Endothelial cell of umbilical vein (primary cell): Measurements from ENCODE around the gene CCN2.

Experiments
- CTCF ChIP-seq, 2 donors: IDR thresholded peaks; 1 replicate in 1 of 2; 2 replicates in 1 of 2; pipeline ENCODE4 v1.5.1; 2011; ENCODE audit warnings: low read length in 2 of 2, mild to moderate bottlenecking in 2 of 2, moderate library complexity in 2 of 2, control low read depth in 1 of 2, inconsistent platforms in 1 of 2, low read depth in 1 of 2; ENCODE audit not compliant: insufficient read depth in 1 of 2; ENCODE audit errors: extremely low read depth in 1 of 2
- EZH2 ChIP-seq: IDR thresholded peaks from 2 replicates; pipeline ENCODE4 v1.6.1; 2012; ENCODE audit warnings: borderline replicate concordance, low read depth, mild to moderate bottlenecking, moderate library complexity, low read length, inconsistent platforms; ENCODE audit not compliant: severe bottlenecking
- FOS ChIP-seq: IDR thresholded peaks from 2 replicates; pipeline ENCODE4 v1.6.1; 2011; ENCODE audit warnings: mild to moderate bottlenecking, low read length, moderate library complexity, borderline replicate concordance; ENCODE audit not compliant: insufficient read depth
- JUN ChIP-seq: IDR thresholded peaks from 2 replicates; pipeline ENCODE4 v1.6.1; 2011; ENCODE audit warnings: borderline replicate concordance, low read depth; ENCODE audit not compliant: insufficient read length, insufficient read depth
- MAX ChIP-seq: IDR thresholded peaks from 2 replicates; pipeline ENCODE4 v1.6.1; 2011; ENCODE audit not compliant: insufficient read depth, insufficient read length
- MYC ChIP-seq: IDR thresholded peaks from one replicate; pipeline ENCODE4 v1.6.1; 2011; ENCODE audit warnings: mild to moderate bottlenecking, low read depth, low read length
- POLR2A ChIP-seq: IDR thresholded peaks from 2 replicates; pipeline ENCODE4 v1.6.1; 2012; ENCODE audit warnings: low read depth, mild to moderate bottlenecking, control low read depth, low read length
- POLR2AphosphoS5 ChIP-seq: IDR thresholded peaks from 2 replicates; pipeline ENCODE4 v1.6.1; 2012; ENCODE audit warnings: low read depth, mild to moderate bottlenecking, control low read depth, low read length, moderate library complexity; ENCODE audit not compliant: insufficient read depth

GRCh38 chr6:131900231-131900630 lies 50.9 kb downstream of the CCN2 start:
- no peak for TF ChIP-seq POLR2AphosphoS5
- TF ChIP-seq CTCF (IDR thresholded peaks at IDR 0.05; ENCODE audit: extremely low read depth in 1 of 2, insufficient read depth in 1 of 2, low read depth in 1 of 2, low read length in 2 of 2), result no peak
- TF ChIP-seq MYC, result no peak
- no peak for TF ChIP-seq JUN
- TF ChIP-seq POLR2A, result no peak
- no peak for TF ChIP-seq FOS
- TF ChIP-seq EZH2, result no peak
- TF ChIP-seq MAX, result no peak
